ENCODE measurements around the gene DENND4A.

DNA sequence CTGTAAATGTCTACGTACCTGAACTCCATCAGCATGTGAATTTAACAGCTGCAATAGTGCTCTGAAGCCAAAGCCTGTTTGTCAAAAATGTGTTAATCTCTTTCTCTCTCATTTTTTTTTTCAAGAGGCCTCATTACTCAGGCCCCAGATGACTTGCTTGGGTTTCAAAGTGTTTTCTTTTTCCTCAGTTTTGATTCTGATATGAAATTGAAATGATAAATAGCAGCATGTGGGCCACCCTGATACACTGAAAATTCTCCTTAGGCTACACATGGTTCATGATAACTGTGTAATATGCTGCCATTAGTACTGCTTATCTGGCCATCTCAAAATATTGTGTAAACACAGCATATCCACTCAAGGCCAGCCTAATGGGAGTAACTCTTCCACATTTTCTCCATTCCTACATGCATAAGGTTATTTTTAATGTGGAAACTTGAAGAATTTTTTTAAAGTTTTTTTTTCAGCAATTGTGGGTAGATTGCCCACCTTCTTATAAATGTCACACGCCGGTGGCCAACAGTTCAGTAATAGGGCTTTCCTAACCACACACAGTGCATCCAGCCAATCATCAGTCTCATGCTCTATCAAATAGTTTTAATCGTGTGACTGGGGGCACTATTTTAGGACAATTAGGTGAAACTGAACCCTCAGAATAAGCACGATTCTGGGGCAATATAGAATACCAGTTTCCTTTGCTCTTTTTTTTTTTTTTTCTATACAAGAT, 13.1 kb upstream of the DENND4A start:
- TF ChIP-seq EP300 (IDR thresholded peaks at IDR 0.05; ENCODE audit: low read depth) = no peak
- no peak for TF ChIP-seq POLR2AphosphoS5 (IDR thresholded peaks at IDR 0.05)
- TF ChIP-seq, protein P1, sequence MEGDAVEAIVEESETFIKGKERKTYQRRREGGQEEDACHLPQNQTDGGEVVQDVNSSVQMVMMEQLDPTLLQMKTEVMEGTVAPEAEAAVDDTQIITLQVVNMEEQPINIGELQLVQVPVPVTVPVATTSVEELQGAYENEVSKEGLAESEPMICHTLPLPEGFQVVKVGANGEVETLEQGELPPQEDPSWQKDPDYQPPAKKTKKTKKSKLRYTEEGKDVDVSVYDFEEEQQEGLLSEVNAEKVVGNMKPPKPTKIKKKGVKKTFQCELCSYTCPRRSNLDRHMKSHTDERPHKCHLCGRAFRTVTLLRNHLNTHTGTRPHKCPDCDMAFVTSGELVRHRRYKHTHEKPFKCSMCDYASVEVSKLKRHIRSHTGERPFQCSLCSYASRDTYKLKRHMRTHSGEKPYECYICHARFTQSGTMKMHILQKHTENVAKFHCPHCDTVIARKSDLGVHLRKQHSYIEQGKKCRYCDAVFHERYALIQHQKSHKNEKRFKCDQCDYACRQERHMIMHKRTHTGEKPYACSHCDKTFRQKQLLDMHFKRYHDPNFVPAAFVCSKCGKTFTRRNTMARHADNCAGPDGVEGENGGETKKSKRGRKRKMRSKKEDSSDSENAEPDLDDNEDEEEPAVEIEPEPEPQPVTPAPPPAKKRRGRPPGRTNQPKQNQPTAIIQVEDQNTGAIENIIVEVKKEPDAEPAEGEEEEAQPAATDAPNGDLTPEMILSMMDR (IDR thresholded peaks at IDR 0.05) = no peak
- no peak for TF ChIP-seq POLR2A (IDR thresholded peaks at IDR 0.05)

Measured in transverse colon (tissue), 4 donors.